Mesenteric fat pad (tissue), 1 donor: Measurements from ENCODE around the gene MIF4GD. TPM values are rescaled to one million over a fixed set of nuclear protein-coding genes. Genes with fewer than 3 reads are reported as not detected.

ENCODE experiments used
- DNase-seq: peaks from one replicate; pipeline ENCODE4 v3.0.0-alpha.2; 2020; ENCODE audit warnings: low spot score
- total RNA-seq: library from RNA; stranded (reverse); fragmentation: NEBNext Ultra II Directional; extraction: Animal tissue kit (Norgen Biotek cat#: 25700); gene quantifications from one replicate; pipeline ENCODE4 v1.2.1, GENCODE V29; 2021
- donor health status: DM: yes; HTN: yes; CAD: no.

Gene MIF4GD
- total RNA-seq, 1 donor from 2014 or later = 15.5 TPM

- no peak for DNase-seq
These were observed 32.9 kb downstream of the MIF4GD start for GRCh38 chr17:75238020-75238580.

DNA sequence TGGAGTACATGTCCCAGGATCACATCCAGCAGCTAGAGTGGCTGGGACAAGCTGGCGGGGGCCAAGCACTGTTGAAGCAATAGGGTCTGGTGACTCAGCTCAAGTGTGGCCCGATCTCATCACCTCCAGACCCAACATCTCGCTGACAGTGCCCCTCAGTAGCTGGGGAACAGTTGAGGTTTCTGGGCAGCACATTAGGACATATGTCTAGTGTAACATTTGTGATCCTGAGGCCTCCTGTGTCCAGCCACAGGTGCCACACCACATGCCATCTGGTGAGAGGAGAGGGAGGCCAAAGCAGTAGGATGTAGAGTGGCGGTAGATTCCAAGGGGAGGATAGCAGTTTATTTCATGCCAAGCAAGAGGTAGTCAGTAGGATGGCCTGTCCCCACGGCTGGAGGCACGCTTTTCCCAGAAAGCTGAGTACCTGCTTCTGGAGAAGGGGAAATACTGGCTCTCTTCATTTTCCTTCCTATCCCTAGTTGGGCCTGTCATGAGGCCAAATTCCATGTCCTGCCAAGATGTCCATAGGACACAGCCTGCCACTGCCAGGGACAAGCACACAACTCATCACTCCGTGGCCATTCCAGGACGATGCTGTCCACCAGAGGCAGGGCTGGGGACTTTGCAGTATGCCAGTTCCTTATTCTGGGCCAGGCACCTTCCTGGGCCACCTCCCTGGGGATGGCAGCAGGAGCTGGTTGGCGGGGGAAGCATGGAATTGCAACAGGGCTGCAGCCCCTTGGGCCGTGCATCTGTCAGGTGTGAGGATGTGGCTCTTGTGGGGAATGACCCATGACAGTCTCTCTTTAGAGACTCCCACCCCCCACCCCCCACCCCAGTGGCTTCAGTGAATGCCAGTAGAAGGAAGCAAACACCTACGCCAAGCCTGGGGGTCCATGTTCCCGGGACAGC is 33.7 kb downstream of the MIF4GD start:
- DNase-seq = no peak

DNA sequence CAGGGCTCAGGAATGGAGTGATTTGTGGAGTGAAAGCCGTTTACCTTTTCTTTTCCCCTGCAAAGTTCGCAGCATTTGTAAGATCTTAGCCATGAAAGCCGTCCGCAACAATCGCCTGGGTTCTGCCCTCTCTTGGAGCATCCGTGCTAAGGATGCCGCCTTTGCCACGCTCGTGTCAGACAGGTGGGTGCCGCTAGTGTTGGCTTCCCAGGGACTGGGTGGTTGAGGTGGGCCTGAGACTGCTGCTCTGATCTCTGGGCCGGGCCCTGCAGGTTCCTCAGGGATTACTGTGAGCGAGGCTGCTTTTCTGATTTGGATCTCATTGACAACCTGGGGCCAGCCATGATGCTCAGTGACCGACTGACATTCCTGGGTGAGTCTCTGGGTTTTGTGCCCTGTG is 38.2 kb downstream of the MIF4GD start:
- DNase-seq = no peak

GRCh38 chr17:75231741-75232464 is 39.1 kb downstream of the MIF4GD start:
- DNase-seq = no peak

DNA sequence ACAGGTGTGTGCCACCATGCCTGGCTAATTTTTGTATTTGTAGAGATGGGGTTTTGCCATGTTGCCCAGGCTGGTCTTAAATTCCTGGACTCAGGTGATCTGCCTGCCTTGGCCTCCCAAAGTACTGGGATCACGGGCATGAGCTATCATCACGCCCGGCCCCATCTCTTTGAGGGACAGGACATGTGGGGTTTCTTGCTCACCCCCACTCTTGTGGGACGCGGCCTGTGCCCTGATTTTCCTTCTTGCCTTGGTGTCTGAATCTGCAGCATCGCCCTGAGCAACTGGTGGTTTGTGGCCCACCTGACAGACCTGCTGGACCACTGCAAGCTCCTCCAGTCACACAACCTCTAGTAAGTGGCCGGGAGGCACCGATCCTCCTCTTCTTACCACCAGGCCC is 40.0 kb downstream of the MIF4GD start:
- no peak for DNase-seq

- no peak for DNase-seq
These were observed 42.2 kb downstream of the MIF4GD start for GRCh38 chr17:75228847-75229246.

DNA sequence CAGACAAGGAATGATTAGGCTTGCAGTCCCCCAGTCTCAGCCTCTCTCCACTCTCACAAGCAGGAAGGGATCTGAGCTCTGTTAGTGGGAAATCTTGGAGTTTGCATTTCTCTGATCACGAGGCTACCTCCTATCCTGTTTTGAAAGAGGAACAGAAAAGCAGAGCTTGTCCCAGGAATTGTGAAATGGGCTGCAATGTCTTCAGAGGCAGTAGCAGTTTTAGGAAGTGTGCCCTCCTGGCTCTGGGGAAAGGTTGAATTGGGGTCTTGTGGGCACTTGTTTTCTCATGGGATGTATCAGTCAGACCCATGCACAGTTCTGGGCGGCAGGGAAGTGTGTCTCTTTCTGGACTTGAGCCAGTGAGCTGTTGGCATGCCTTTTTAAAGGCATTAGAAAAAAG is 42.7 kb downstream of the MIF4GD start:
- DNase-seq = no peak

DNA sequence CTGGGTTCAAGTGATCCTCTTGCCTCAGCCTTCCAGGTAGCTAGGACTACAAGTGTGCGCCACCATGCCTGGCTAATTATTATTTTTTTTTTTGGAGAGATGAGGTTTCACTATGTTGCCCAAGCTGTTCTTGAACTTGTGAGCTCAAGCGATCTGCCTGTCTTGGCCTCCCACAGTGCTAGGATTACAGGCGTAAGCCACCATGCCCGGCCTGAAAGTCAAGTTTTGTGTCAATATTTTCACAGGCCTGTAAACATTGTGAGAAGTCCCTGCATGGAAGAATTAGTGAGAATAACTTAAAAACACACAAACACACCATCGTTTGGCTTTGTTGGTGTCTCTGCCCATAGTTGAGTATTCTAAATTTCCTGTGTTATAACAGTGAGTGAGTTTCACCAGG is 43.3 kb downstream of the MIF4GD start:
- DNase-seq = no peak

DNA sequence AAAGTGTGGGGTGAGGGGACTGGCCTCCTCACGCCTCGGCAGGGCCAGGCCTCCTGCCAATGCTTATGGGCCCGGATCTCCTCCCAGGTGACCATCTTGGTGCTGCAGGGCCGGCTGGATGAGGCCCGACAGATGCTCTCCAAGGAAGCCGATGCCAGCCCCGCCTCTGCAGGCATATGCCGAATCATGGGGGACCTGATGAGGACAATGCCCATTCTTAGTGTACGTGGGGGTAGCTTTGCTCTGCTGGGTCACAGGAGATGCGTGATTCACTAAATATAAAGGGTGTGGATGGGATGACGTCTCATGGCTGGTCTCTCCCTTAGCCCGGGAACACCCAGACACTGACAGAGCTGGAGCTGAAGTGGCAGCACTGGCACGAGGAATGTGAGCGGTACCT is 46.0 kb downstream of the MIF4GD start:
- no peak for DNase-seq

- DNase-seq = no peak
These were observed 51.2 kb downstream of the MIF4GD start for GRCh38 chr17:75219815-75220214.

GRCh38 chr17:75218131-75218530 is 52.9 kb downstream of the MIF4GD start:
- DNase-seq = no peak

Other genes with a start within 250 kb of the MIF4GD start
- gene ATP5PD, start 224.3 kb downstream of the MIF4GD start, total RNA-seq = 310 TPM
- gene KCTD2, start 224.0 kb downstream of the MIF4GD start, total RNA-seq = 34.7 TPM
- gene SLC16A5, start 183.3 kb downstream of the MIF4GD start, total RNA-seq = 12.3 TPM
- gene ARMC7, start 161.3 kb downstream of the MIF4GD start, total RNA-seq = 7.9 TPM
- gene NT5C, start 139.5 kb downstream of the MIF4GD start, total RNA-seq = 33.5 TPM
- 28.6 TPM for gene JPT1, start 116.7 kb downstream of the MIF4GD start, total RNA-seq
- 265 TPM for gene SUMO2, start 88.3 kb downstream of the MIF4GD start, total RNA-seq
- gene NUP85, start 65.6 kb downstream of the MIF4GD start, total RNA-seq = 60.2 TPM
- gene GGA3, start 9.6 kb downstream of the MIF4GD start, total RNA-seq = 42.8 TPM
- 45.7 TPM for gene MRPS7, start 9.4 kb downstream of the MIF4GD start, total RNA-seq
- 16.4 TPM for gene SLC25A19, start 18.2 kb upstream of the MIF4GD start, total RNA-seq
- gene GRB2, start 134.4 kb upstream of the MIF4GD start, total RNA-seq = 154 TPM
- 61.0 TPM for gene TMEM94, start 185.4 kb upstream of the MIF4GD start, total RNA-seq
- gene CASKIN2, start 244.3 kb upstream of the MIF4GD start, total RNA-seq = 72.8 TPM
- gene TSEN54, start 245.3 kb upstream of the MIF4GD start, total RNA-seq = 13.7 TPM